GM12878 (cell line): ENCODE data around the gene HUWE1. TPM values are rescaled to one million over a fixed set of nuclear protein-coding genes. Genes with fewer than 3 reads are reported as not detected.

Source experiments
- ATAC-seq: fragments of 200-7000 bp; cut with Tn5 transposase; 3 replicates; pipeline ENCODE4 v1.9.1; 2020; ENCODE audit warnings: mild to moderate bottlenecking, moderate library complexity
- BruUV-seq: library from RNA; stranded (reverse); fragments of 400-500 nt; replicated peaks from 2 replicates; lab custom pipeline; 2021; lab: Mats Ljungman, UMichigan
- CTCF ChIA-PET: fragments of 300-600 bp; sonication (Branson Sonifier 250); formaldehyde crosslinking; extraction: SDS; loops from one replicate; lab custom pipeline; 2021; ENCODE audit warnings: inconsistent platforms; lab: Yijun Ruan, JAX
- POLR2A ChIA-PET: fragments of 350-600 bp; formaldehyde crosslinking; extraction: SDS; loops from one replicate; lab custom pipeline; 2021; ENCODE audit warnings: inconsistent platforms; lab: Charles Lee
- RAD21 ChIA-PET: fragments of 300-600 bp; sonication (Branson Sonifier 250); formaldehyde crosslinking; loops from one replicate; lab custom pipeline; 2023; ENCODE audit warnings: antibody characterized with exemption; ENCODE audit not compliant: unreplicated experiment; lab: Charles Lee
- SMC1A ChIA-PET: fragments of 300-600 bp; sonication (Branson Sonifier 250); formaldehyde crosslinking; loops from one replicate; lab custom pipeline; 2023; ENCODE audit not compliant: unreplicated experiment, uncharacterized antibody; lab: Charles Lee
- DNase-seq: peaks from one replicate; pipeline ENCODE4 v3.0.0-alpha.2; 2011; ENCODE audit warnings: low read depth, low spot score
- FAIRE-seq: peaks from 3 replicates; lab custom pipeline; 2011; peaks lifted over from hg19 to GRCh38; lab: Jason Lieb, UNC
- H2AFZ ChIP-seq: 2 replicates; pipeline ENCODE4 v1.6.0; 2011; ENCODE audit warnings: low read depth, low read length, control low read depth; ENCODE audit not compliant: control insufficient read depth
- H3K27ac ChIP-seq: 2 replicates; pipeline ENCODE4 v1.5.1; 2011; ENCODE audit warnings: control low read depth; ENCODE audit not compliant: control insufficient read depth, insufficient read depth
- H3K27me3 ChIP-seq, 2 experiments: replicated peaks in 1 of 2; 2 replicates each; pipeline versions ENCODE4 v1.6.0 to v1.6.1; 2011; ENCODE audit warnings: low read length in 1 of 2; ENCODE audit not compliant: control insufficient read depth in 2 of 2, insufficient read depth in 2 of 2
- H3K36me3 ChIP-seq, 2 experiments: 2 replicates each; pipeline ENCODE4 v1.5.1; 2011; ENCODE audit warnings: low read length in 1 of 2; ENCODE audit not compliant: control insufficient read depth in 2 of 2, insufficient read depth in 2 of 2
- H3K4me1 ChIP-seq: 2 replicates; pipeline ENCODE4 v1.6.1; 2011; ENCODE audit warnings: mild to moderate bottlenecking, low read length, moderate library complexity, mixed read lengths; ENCODE audit not compliant: control insufficient read depth, insufficient read depth
- H3K4me2 ChIP-seq: 2 replicates; pipeline ENCODE4 v1.6.0; 2011; ENCODE audit warnings: control low read depth; ENCODE audit not compliant: control insufficient read depth, insufficient read depth
- H3K4me3 ChIP-seq: fragments of 200-600 bp; sonication (generic); 2 replicates; pipeline ENCODE4 v1.5.1; 2016
- H3K79me2 ChIP-seq: 2 replicates; pipeline ENCODE4 v1.6.0; 2011; ENCODE audit warnings: low read length; ENCODE audit not compliant: control insufficient read depth, insufficient read depth
- H3K9ac ChIP-seq: 2 replicates; pipeline ENCODE4 v1.8.0; 2011; ENCODE audit warnings: low read length, control low read depth, mixed read lengths; ENCODE audit not compliant: control insufficient read depth, insufficient read depth
- H3K9me3 ChIP-seq: replicated peaks from 3 replicates; pipeline ENCODE4 v1.5.1; 2011; ENCODE audit warnings: mild to moderate bottlenecking, low read length; ENCODE audit not compliant: control insufficient read depth, insufficient read depth
- H4K20me1 ChIP-seq: 2 replicates; pipeline ENCODE4 v1.6.0; 2011; ENCODE audit not compliant: control insufficient read depth, insufficient read depth
- ASH2L ChIP-seq: fragments of 300-600, 200-600 bp; sonication (generic); IDR thresholded peaks from 2 replicates; pipeline ENCODE4 v1.6.1; 2017; ENCODE audit warnings: low read depth, mild to moderate bottlenecking, borderline replicate concordance
- ETV6 ChIP-seq, 2 experiments: fragments of 450-650 bp in 1 of 2; IDR thresholded peaks in 1 of 2; conservative IDR thresholded peaks in 1 of 2; 2 replicates each; pipeline ENCODE4 v1.6.1; 2014; ENCODE audit warnings: antibody characterized with exemption in 1 of 2, borderline replicate concordance in 1 of 2, low read depth in 1 of 2, mild to moderate bottlenecking in 1 of 2, moderate library complexity in 1 of 2
- MTA2 ChIP-seq: fragments of 450-650 bp; IDR thresholded peaks from 2 replicates; pipeline ENCODE4 v1.6.1; 2016; ENCODE audit warnings: low read depth, mild to moderate bottlenecking, moderate library complexity
- NFYB ChIP-seq: IDR thresholded peaks from 2 replicates; pipeline ENCODE4 v1.6.1; 2011; ENCODE audit warnings: low read depth, mild to moderate bottlenecking, low read length, improper control_type of control experiment, moderate library complexity; ENCODE audit not compliant: insufficient read depth
- ZNF207 ChIP-seq: fragments of 450-650 bp; IDR thresholded peaks from 2 replicates; pipeline ENCODE4 v1.6.1; 2014; ENCODE audit warnings: antibody characterized with exemption, mild to moderate bottlenecking, borderline replicate concordance
- WGBS: methylation state at CpG from one replicate; pipeline ENCODE4 v1.1.6; 2016; ENCODE audit warnings: low lambda C conversion rate; ENCODE audit not compliant: insufficient replicate concordance, insufficient coverage; ENCODE audit errors: missing lambda C conversion rate; 5-methylcytosine and 5-hydroxymethylcytosine counted together
- in situ Hi-C: fragments of 300-500 bp; cut with MboI; formaldehyde crosslinking; loops from 9 replicates; pipeline ENCODE4 v1.14.3; 2018; ENCODE audit warnings: mixed read lengths
- intact Hi-C: fragments of 100-400 bp; cut with micrococcal nuclease; formaldehyde crosslinking; loops from one replicate; pipeline ENCODE4 v1.14.2; 2022; ENCODE audit not compliant: unreplicated experiment
- polyA plus RNA-seq, 11 experiments: library from polyadenylated mRNA; depleted of rRNA in 4 of 11; unstranded in 6 of 11; stranded (reverse) in 5 of 11; fragments of >200 nt; fragmentation: Nextera tagmentation in 4 of 11; fragmentation: Illumina TruSeq in 1 of 11; extraction: Ambion mirVana in 4 of 11; extraction: Trizol in 1 of 11; gene quantifications; 1 replicate in 1 of 11; 2 replicates in 10 of 11; pipeline versions ENCODE4 v1.2.1 to v1.2.3, GENCODE V29; 2011 to 2016; ENCODE audit warnings: inconsistent platforms in 2 of 11, missing spikeins in 2 of 11, low read depth in 1 of 11
- total RNA-seq, 4 experiments: library from RNA; depleted of rRNA in 3 of 4; stranded (reverse); fragments of >200 nt in 3 of 4; fragmentation: Illumina TruSeq in 1 of 4; extraction: Trizol in 1 of 4; gene quantifications; 2 replicates each; pipeline versions ENCODE4 v1.2.1 to v1.2.3, GENCODE V29; 2013 to 2021
- TF ChIP-seq, protein P1 (sequence below): fragments of 450-650 bp; IDR thresholded peaks from 2 replicates; pipeline ENCODE4 v1.6.1; 2016; ENCODE audit warnings: mild to moderate bottlenecking
- TF ChIP-seq, protein P2 (sequence below): IDR thresholded peaks from 2 replicates; pipeline ENCODE4 v1.6.1; 2012; ENCODE audit warnings: low read depth, low read length, improper control_type of control experiment
- TF ChIP-seq, protein P3 (sequence below): IDR thresholded peaks from 2 replicates; pipeline ENCODE4 v1.6.1; 2012; ENCODE audit warnings: low read length, inconsistent platforms

The HUWE1 gene
- total and polyA plus RNA-seq, 10 of the 15 experiments (the other 5 are each of a cell fraction or from before 2014, with no cell fraction given) = 35.9 to 280 (median 100) TPM

DNA sequence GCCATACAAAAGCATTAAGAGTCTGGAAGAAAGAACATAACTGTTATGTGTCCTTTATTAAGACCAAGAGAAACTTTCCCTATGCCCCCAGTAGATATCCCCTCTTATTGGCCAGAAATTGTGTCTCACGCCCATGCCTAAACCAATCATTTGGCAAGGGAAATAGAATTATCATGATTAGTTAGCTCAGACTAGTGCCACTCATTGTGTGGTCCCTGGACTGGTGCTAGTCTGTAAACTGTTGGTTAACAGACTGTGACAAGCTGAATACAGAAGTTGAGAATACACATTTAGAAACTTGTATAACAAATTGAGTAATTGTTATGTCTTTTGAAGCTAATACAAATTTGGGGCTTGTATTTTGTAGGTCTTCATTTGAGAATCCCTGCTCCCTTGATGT is 8.1 kb upstream of the HUWE1 start:
- no peak overlapping the region for H2AFZ ChIP-seq
- H3K27me3 ChIP-seq = no peaks in the 10 kb centered on the region
- DNase-seq = no peak
- no peaks in the 10 kb centered on the region for H4K20me1 ChIP-seq
- no peaks in the 10 kb centered on the region for H3K36me3 ChIP-seq
- intact Hi-C loops = no loop called here
- no peak overlapping the region for H3K4me3 ChIP-seq
- no TSS peak for BruUV-seq
- no peaks in the 10 kb centered on the region for H3K4me1 ChIP-seq
- H3K9ac ChIP-seq = no peak overlapping the region
- POLR2A ChIA-PET = interaction anchor here (1.1 to 2.0 kb wide), 3 partner anchors 8 to 17 kb away, joined by 3 to 6 read pairs (median 6); partner anchors contain the start of gene HUWE1
- peak; percentile 74 for ATAC-seq
- no peak overlapping the region for H3K4me2 ChIP-seq
- TF ChIP-seq, protein P1, sequence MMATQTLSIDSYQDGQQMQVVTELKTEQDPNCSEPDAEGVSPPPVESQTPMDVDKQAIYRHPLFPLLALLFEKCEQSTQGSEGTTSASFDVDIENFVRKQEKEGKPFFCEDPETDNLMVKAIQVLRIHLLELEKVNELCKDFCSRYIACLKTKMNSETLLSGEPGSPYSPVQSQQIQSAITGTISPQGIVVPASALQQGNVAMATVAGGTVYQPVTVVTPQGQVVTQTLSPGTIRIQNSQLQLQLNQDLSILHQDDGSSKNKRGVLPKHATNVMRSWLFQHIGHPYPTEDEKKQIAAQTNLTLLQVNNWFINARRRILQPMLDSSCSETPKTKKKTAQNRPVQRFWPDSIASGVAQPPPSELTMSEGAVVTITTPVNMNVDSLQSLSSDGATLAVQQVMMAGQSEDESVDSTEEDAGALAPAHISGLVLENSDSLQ = peak; percentile 79
- TF ChIP-seq, protein P2, sequence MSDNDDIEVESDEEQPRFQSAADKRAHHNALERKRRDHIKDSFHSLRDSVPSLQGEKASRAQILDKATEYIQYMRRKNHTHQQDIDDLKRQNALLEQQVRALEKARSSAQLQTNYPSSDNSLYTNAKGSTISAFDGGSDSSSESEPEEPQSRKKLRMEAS = no peak
- TF ChIP-seq ZNF207 (no peak), ASH2L (no peak), ETV6 (conservative IDR thresholded peaks at IDR 0.05 in 1 of 2, IDR thresholded peaks at IDR 0.05 in 1 of 2; ENCODE audit: borderline replicate concordance in 1 of 2, low read depth in 1 of 2) (no peak), MTA2 (no peak), NFYB (0 out of 2 replicates have a peak, but pooled peaks have one; percentile 26)
- TF ChIP-seq, protein P3, sequence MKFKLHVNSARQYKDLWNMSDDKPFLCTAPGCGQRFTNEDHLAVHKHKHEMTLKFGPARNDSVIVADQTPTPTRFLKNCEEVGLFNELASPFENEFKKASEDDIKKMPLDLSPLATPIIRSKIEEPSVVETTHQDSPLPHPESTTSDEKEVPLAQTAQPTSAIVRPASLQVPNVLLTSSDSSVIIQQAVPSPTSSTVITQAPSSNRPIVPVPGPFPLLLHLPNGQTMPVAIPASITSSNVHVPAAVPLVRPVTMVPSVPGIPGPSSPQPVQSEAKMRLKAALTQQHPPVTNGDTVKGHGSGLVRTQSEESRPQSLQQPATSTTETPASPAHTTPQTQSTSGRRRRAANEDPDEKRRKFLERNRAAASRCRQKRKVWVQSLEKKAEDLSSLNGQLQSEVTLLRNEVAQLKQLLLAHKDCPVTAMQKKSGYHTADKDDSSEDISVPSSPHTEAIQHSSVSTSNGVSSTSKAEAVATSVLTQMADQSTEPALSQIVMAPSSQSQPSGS = no peak
- TF ChIP-seq, all 136 proteins: peak for 2
- ChIA-PET RAD21 (interaction anchor here (1.6 to 1.7 kb wide), 4 partner anchors 8 to 20 kb away, joined by 4 to 8 read pairs (median 6); partner anchors contain the start of gene HUWE1), SMC1A (interaction anchor here (0.8 to 1.6 kb wide), 9 partner anchors 8 to 104 kb away, joined by 3 to 8 read pairs (median 4); partner anchors contain the start of gene HUWE1), CTCF (interaction anchor here (1.0 to 1.4 kb wide), 2 partner anchors 16 to 17 kb away, joined by 3 to 8 read pairs; no protein-coding TSS in a partner anchor)
- Histone ChIP-seq H3K9me3 (no peaks in the 10 kb centered on the region; the same call in 2 of the 3 replicates), H3K27ac (no peak overlapping the region), H3K79me2 (no peaks in the 10 kb centered on the region)
- 48% methylated on average over 1 of the region's 1 CpG for WGBS
- in situ Hi-C loops = no loop called here
- FAIRE-seq = no peak
